ENCODE measurements around the gene SOX5.
"Not testable (repeated sequence)": the region's sequence is repeated elsewhere in the genome, so short reads cannot be mapped to it uniquely, and the experiment has no call there.

Gene SOX5

GRCh38 chr12:23528316-23528715 lies 421.2 kb downstream of the SOX5 start:
- DNase-seq = no peak

GRCh38 chr12:23525450-23526072 lies 423.9 kb downstream of the SOX5 start:
- DNase-seq = no peak

GRCh38 chr12:23523339-23523738 lies 426.1 kb downstream of the SOX5 start:
- no peak for DNase-seq

GRCh38 chr12:23519444-23519843 lies 430.0 kb downstream of the SOX5 start:
- DNase-seq = not testable (repeated sequence)

GRCh38 chr12:23515785-23516184 lies 433.7 kb downstream of the SOX5 start:
- DNase-seq = not testable (repeated sequence)

GRCh38 chr12:23510484-23510883 lies 439.0 kb downstream of the SOX5 start:
- DNase-seq = no peak

GRCh38 chr12:23509832-23510231 lies 439.6 kb downstream of the SOX5 start:
- DNase-seq = not testable (repeated sequence)

- not testable (repeated sequence) for DNase-seq
These were observed 441.7 kb downstream of the SOX5 start for GRCh38 chr12:23507785-23508184.

GRCh38 chr12:23505736-23506135 lies 443.7 kb downstream of the SOX5 start:
- not testable (repeated sequence) for DNase-seq

- DNase-seq = no peak
These were observed 444.6 kb downstream of the SOX5 start for GRCh38 chr12:23504641-23505399.

GRCh38 chr12:23504043-23504442 lies 445.4 kb downstream of the SOX5 start:
- DNase-seq = no peak

- no peak for DNase-seq
These were observed 445.9 kb downstream of the SOX5 start for GRCh38 chr12:23503544-23503943.

GRCh38 chr12:23502259-23502658 lies 447.2 kb downstream of the SOX5 start:
- no peak for DNase-seq

- no peak for DNase-seq
These were observed 454.0 kb downstream of the SOX5 start for GRCh38 chr12:23495472-23495871.

- no peak for DNase-seq
These were observed 455.8 kb downstream of the SOX5 start for GRCh38 chr12:23493672-23494071.

- DNase-seq = not testable (repeated sequence)
These were observed 458.4 kb downstream of the SOX5 start for GRCh38 chr12:23491029-23491428.

- no peak for DNase-seq
These were observed 461.3 kb downstream of the SOX5 start for GRCh38 chr12:23488130-23488529.

- DNase-seq = no peak
These were observed 465.2 kb downstream of the SOX5 start for GRCh38 chr12:23484238-23484637.

GRCh38 chr12:23482571-23482970 lies 466.9 kb downstream of the SOX5 start:
- no peak for DNase-seq

All from activated naive CD4-positive, alpha-beta T cell treated with anti-CD3 and anti-CD28 coated beads, Interleukin-2, amount 50 U/mL, for 16 hours (primary cell).